LNCaP clone FGC (cell line): Measurements from ENCODE around the gene FOXP2.

Experiments
- DNase-seq: peaks from one replicate; pipeline ENCODE4 v3.0.0-alpha.2; 2011; ENCODE audit warnings: low read depth
- H3K4me3 ChIP-seq: 2 replicates; pipeline ENCODE4 v1.5.1; 2011; ENCODE audit warnings: mild to moderate bottlenecking, low read depth, low read length, control low read depth
- CTCF ChIP-seq: IDR thresholded peaks from 2 replicates; pipeline ENCODE4 v1.5.1; 2012; ENCODE audit warnings: mild to moderate bottlenecking; ENCODE audit not compliant: control insufficient read depth, insufficient read depth; ENCODE audit errors: extremely low read depth

Gene FOXP2

GRCh38 chr7:114644455-114644854, 229.8 kb downstream of the FOXP2 start:
- no peak for DNase-seq
- no peak for TF ChIP-seq CTCF
- H3K4me3 ChIP-seq, result no peak overlapping the region

GRCh38 chr7:114645451-114645850, 230.8 kb downstream of the FOXP2 start:
- no peak overlapping the region for H3K4me3 ChIP-seq
- DNase-seq, result no peak
- no peak for TF ChIP-seq CTCF

- no peak overlapping the region for H3K4me3 ChIP-seq
- DNase-seq, result no peak
- no peak for TF ChIP-seq CTCF
Observed at GRCh38 chr7:114647518-114647917, 232.9 kb downstream of the FOXP2 start.

- no peak for TF ChIP-seq CTCF
- DNase-seq, result no peak
- H3K4me3 ChIP-seq, result no peak overlapping the region
Observed at GRCh38 chr7:114648117-114648516, 233.5 kb downstream of the FOXP2 start.

- no peak for TF ChIP-seq CTCF
- H3K4me3 ChIP-seq, result no peak overlapping the region
- no peak for DNase-seq
Observed at GRCh38 chr7:114648680-114649079, 234.1 kb downstream of the FOXP2 start.

- TF ChIP-seq CTCF, result no peak
- DNase-seq, result no peak
- H3K4me3 ChIP-seq, result no peak overlapping the region
Observed at GRCh38 chr7:114649689-114650088, 235.1 kb downstream of the FOXP2 start.

GRCh38 chr7:114650491-114650890, 235.9 kb downstream of the FOXP2 start:
- no peak overlapping the region for H3K4me3 ChIP-seq
- no peak for DNase-seq
- TF ChIP-seq CTCF, result no peak
